Measurements from ENCODE around the gene GRM8.

The GRM8 gene

DNA sequence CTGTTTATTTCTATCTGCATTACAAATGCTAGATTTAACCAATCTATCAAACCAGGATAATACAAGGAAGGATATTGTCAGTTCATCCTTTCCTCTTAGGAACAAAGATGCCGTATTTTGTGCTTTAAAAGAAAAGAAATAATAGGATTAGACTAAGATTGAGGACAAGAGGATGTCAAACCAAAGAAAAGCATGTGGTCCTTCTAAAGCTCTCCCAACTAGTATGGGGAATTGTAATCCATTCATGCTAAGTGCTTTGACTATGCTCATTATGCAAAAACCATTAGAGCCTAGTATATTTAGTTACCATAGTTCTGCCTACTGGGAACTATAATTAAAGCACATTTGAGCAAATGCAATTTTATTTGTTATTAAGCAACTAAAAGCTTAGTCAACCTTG is 280.2 kb downstream of the GRM8 start:
- TF ChIP-seq OSR1 (CRISPR knock-in tag; IDR thresholded peaks at IDR 0.05) (no peak), ZC3H10 (CRISPR knock-in tag; IDR thresholded peaks at IDR 0.05) (no peak), PPARA (CRISPR knock-in tag; IDR thresholded peaks at IDR 0.05; ENCODE audit: borderline replicate concordance) (no peak), TOX (CRISPR knock-in tag; IDR thresholded peaks at IDR 0.05; ENCODE audit: borderline replicate concordance) (no peak), ESRRG (CRISPR knock-in tag; IDR thresholded peaks at IDR 0.05) (no peak), TCF4 (CRISPR knock-in tag; IDR thresholded peaks at IDR 0.05; ENCODE audit: borderline replicate concordance) (no peak)
- TF ChIP-seq, protein P1, sequence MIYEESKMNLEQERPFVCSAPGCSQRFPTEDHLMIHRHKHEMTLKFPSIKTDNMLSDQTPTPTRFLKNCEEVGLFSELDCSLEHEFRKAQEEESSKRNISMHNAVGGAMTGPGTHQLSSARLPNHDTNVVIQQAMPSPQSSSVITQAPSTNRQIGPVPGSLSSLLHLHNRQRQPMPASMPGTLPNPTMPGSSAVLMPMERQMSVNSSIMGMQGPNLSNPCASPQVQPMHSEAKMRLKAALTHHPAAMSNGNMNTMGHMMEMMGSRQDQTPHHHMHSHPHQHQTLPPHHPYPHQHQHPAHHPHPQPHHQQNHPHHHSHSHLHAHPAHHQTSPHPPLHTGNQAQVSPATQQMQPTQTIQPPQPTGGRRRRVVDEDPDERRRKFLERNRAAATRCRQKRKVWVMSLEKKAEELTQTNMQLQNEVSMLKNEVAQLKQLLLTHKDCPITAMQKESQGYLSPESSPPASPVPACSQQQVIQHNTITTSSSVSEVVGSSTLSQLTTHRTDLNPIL (CRISPR knock-in tag; IDR thresholded peaks at IDR 0.05; ENCODE audit: low read depth), result no peak
- TF ChIP-seq, protein P2, sequence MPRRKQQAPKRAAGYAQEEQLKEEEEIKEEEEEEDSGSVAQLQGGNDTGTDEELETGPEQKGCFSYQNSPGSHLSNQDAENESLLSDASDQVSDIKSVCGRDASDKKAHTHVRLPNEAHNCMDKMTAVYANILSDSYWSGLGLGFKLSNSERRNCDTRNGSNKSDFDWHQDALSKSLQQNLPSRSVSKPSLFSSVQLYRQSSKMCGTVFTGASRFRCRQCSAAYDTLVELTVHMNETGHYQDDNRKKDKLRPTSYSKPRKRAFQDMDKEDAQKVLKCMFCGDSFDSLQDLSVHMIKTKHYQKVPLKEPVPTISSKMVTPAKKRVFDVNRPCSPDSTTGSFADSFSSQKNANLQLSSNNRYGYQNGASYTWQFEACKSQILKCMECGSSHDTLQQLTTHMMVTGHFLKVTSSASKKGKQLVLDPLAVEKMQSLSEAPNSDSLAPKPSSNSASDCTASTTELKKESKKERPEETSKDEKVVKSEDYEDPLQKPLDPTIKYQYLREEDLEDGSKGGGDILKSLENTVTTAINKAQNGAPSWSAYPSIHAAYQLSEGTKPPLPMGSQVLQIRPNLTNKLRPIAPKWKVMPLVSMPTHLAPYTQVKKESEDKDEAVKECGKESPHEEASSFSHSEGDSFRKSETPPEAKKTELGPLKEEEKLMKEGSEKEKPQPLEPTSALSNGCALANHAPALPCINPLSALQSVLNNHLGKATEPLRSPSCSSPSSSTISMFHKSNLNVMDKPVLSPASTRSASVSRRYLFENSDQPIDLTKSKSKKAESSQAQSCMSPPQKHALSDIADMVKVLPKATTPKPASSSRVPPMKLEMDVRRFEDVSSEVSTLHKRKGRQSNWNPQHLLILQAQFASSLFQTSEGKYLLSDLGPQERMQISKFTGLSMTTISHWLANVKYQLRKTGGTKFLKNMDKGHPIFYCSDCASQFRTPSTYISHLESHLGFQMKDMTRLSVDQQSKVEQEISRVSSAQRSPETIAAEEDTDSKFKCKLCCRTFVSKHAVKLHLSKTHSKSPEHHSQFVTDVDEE (CRISPR knock-in tag; IDR thresholded peaks at IDR 0.05), result no peak
- no peak for ATAC-seq

DNA sequence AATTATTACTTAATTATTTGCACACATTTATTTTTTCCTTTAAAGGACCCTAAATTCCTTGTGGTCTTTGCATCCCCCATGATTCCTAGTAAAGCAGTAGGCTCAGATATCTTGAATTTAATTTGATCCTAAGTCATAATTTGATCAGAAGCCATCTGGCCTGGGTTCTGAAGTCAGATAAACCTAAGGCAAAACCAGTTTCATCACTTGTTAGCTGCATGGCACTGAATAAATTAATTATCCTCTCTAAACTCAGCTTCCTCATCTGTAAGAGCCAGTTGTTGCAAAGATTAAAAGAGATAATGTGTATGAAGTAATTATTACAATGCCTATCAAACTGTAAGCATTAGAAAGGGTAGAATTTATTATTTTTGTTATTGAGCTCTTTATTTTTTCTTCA is 293.1 kb downstream of the GRM8 start:
- TF ChIP-seq TCF4 (CRISPR knock-in tag; IDR thresholded peaks at IDR 0.05; ENCODE audit: borderline replicate concordance) (peak; percentile 98), ESRRG (CRISPR knock-in tag; IDR thresholded peaks at IDR 0.05) (no peak), ISL1 (CRISPR knock-in tag; IDR thresholded peaks at IDR 0.05) (no peak), ZNF565 (CRISPR knock-in tag; conservative IDR thresholded peaks at IDR 0.05; ENCODE audit: low read depth) (no peak), ARNTL (CRISPR knock-in tag; IDR thresholded peaks at IDR 0.05; ENCODE audit: borderline replicate concordance, low read depth) (peak; percentile 7; the same call in 1 of the 2 replicates), ZC3H10 (CRISPR knock-in tag; IDR thresholded peaks at IDR 0.05) (no peak), TOX (CRISPR knock-in tag; IDR thresholded peaks at IDR 0.05; ENCODE audit: borderline replicate concordance) (no peak), BACH2 (CRISPR knock-in tag; IDR thresholded peaks at IDR 0.05; ENCODE audit: borderline replicate concordance) (no peak), RARB (CRISPR knock-in tag; IDR thresholded peaks at IDR 0.05) (no peak), ZNF70 (CRISPR knock-in tag; IDR thresholded peaks at IDR 0.05) (peak; percentile 59; the same call in 1 of the 2 replicates), SNAI2 (CRISPR knock-in tag; IDR thresholded peaks at IDR 0.05) (no peak), PPARA (CRISPR knock-in tag; IDR thresholded peaks at IDR 0.05; ENCODE audit: borderline replicate concordance) (peak; percentile 17; the same call in 1 of the 2 replicates), ZNF8 (CRISPR knock-in tag; IDR thresholded peaks at IDR 0.05) (peak; percentile 47; the same call in 1 of the 2 replicates), ZFP30 (CRISPR knock-in tag; IDR thresholded peaks at IDR 0.05) (no peak), OSR1 (CRISPR knock-in tag; IDR thresholded peaks at IDR 0.05) (no peak), CSDC2 (CRISPR knock-in tag; IDR thresholded peaks at IDR 0.05) (no peak), ZFP3 (CRISPR knock-in tag; IDR thresholded peaks at IDR 0.05) (no peak), GLIS3 (CRISPR knock-in tag; IDR thresholded peaks at IDR 0.05) (no peak)
- TF ChIP-seq, protein P1 (CRISPR knock-in tag; IDR thresholded peaks at IDR 0.05; ENCODE audit: low read depth), result no peak
- TF ChIP-seq, protein P3, sequence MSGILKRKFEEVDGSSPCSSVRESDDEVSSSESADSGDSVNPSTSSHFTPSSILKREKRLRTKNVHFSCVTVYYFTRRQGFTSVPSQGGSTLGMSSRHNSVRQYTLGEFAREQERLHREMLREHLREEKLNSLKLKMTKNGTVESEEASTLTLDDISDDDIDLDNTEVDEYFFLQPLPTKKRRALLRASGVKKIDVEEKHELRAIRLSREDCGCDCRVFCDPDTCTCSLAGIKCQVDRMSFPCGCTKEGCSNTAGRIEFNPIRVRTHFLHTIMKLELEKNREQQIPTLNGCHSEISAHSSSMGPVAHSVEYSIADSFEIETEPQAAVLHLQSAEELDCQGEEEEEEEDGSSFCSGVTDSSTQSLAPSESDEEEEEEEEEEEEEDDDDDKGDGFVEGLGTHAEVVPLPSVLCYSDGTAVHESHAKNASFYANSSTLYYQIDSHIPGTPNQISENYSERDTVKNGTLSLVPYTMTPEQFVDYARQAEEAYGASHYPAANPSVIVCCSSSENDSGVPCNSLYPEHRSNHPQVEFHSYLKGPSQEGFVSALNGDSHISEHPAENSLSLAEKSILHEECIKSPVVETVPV (CRISPR knock-in tag; IDR thresholded peaks at IDR 0.05), result 0 out of 2 replicates have a peak, but pooled peaks have one; percentile 69
- TF ChIP-seq, protein P4, sequence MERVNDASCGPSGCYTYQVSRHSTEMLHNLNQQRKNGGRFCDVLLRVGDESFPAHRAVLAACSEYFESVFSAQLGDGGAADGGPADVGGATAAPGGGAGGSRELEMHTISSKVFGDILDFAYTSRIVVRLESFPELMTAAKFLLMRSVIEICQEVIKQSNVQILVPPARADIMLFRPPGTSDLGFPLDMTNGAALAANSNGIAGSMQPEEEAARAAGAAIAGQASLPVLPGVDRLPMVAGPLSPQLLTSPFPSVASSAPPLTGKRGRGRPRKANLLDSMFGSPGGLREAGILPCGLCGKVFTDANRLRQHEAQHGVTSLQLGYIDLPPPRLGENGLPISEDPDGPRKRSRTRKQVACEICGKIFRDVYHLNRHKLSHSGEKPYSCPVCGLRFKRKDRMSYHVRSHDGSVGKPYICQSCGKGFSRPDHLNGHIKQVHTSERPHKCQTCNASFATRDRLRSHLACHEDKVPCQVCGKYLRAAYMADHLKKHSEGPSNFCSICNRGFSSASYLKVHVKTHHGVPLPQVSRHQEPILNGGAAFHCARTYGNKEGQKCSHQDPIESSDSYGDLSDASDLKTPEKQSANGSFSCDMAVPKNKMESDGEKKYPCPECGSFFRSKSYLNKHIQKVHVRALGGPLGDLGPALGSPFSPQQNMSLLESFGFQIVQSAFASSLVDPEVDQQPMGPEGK (CRISPR knock-in tag; IDR thresholded peaks at IDR 0.05; ENCODE audit: borderline replicate concordance), result no peak
- TF ChIP-seq, protein P2 (CRISPR knock-in tag; IDR thresholded peaks at IDR 0.05), result peak; percentile 48; the same call in 1 of the 2 replicates
- TF ChIP-seq, protein P5, sequence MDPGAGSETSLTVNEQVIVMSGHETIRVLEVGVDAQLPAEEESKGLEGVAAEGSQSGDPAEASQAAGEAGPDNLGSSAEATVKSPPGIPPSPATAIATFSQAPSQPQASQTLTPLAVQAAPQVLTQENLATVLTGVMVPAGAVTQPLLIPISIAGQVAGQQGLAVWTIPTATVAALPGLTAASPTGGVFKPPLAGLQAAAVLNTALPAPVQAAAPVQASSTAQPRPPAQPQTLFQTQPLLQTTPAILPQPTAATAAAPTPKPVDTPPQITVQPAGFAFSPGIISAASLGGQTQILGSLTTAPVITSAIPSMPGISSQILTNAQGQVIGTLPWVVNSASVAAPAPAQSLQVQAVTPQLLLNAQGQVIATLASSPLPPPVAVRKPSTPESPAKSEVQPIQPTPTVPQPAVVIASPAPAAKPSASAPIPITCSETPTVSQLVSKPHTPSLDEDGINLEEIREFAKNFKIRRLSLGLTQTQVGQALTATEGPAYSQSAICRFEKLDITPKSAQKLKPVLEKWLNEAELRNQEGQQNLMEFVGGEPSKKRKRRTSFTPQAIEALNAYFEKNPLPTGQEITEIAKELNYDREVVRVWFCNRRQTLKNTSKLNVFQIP (CRISPR knock-in tag; IDR thresholded peaks at IDR 0.05; ENCODE audit: borderline replicate concordance, low read depth), result no peak
- no peak for ATAC-seq
